HepG2 (cell line): ENCODE measurements around the gene HTRA3. TPM values are rescaled to one million over a fixed set of nuclear protein-coding genes. Genes with fewer than 3 reads are reported as not detected.

Experiments used
- ATAC-seq: fragments of 200-7000 bp; cut with Tn5 transposase; 3 replicates; pipeline ENCODE4 v1.9.1; 2020; ENCODE audit warnings: mild to moderate bottlenecking, moderate library complexity
- BruUV-seq: library from RNA; stranded (reverse); fragments of 400-500 nt; replicated peaks from 2 replicates; lab custom pipeline; 2021; lab: Mats Ljungman, UMichigan
- CTCF ChIA-PET: fragments of 300-600 bp; formaldehyde crosslinking; extraction: SDS; loops from one replicate; lab custom pipeline; 2021; ENCODE audit warnings: low total read pairs, inconsistent platforms, low intra/inter-chr PET ratio; lab: Yijun Ruan, JAX
- POLR2A ChIA-PET: fragments of 350-600 bp; sonication (Branson Sonifier 250); formaldehyde crosslinking; loops from one replicate; lab custom pipeline; 2020; ENCODE audit warnings: antibody characterized with exemption, inconsistent platforms; lab: Yijun Ruan, JAX
- DNase-seq: peaks from one replicate; pipeline ENCODE4 v3.0.0-alpha.2; 2015; ENCODE audit warnings: low spot score
- FAIRE-seq: peaks from 3 replicates; lab custom pipeline; 2011; peaks lifted over from hg19 to GRCh38; lab: Jason Lieb, UNC
- H2AFZ ChIP-seq: one replicate; pipeline ENCODE4 v1.6.1; 2011; ENCODE audit warnings: low read length, inconsistent platforms
- H3K27ac ChIP-seq: fragments of 300-600 bp; 3 replicates; pipeline ENCODE4 v1.8.0; 2011; ENCODE audit warnings: mixed run types, mild to moderate bottlenecking, mixed read lengths, low read length, inconsistent platforms; ENCODE audit not compliant: insufficient read depth; ENCODE audit errors: extremely low read length
- H3K27me3 ChIP-seq, 2 experiments: fragments of 200-600 bp in 1 of 2; 2 replicates in 1 of 2; 3 replicates in 1 of 2; pipeline versions ENCODE4 v1.6.0 to v1.8.0; 2011; ENCODE audit warnings: low read length in 2 of 2, mild to moderate bottlenecking in 2 of 2, moderate library complexity in 2 of 2, inconsistent platforms in 1 of 2; ENCODE audit not compliant: insufficient read depth in 2 of 2, control insufficient read depth in 1 of 2
- H3K36me3 ChIP-seq, 2 experiments: fragments of 200-600 bp in 1 of 2; replicated peaks in 1 of 2; 2 replicates in 1 of 2; 3 replicates in 1 of 2; pipeline versions ENCODE4 v1.5.1 to v1.8.0; 2011; ENCODE audit warnings: low read length in 2 of 2, inconsistent platforms in 1 of 2; ENCODE audit not compliant: insufficient read depth in 2 of 2, control insufficient read depth in 1 of 2
- H3K4me1 ChIP-seq: 2 replicates; pipeline ENCODE4 v1.5.1; 2012; ENCODE audit warnings: low read length, inconsistent platforms; ENCODE audit not compliant: insufficient read depth
- H3K4me2 ChIP-seq: 2 replicates; pipeline ENCODE4 v1.6.0; 2011; ENCODE audit warnings: low read depth, low read length, inconsistent platforms
- H3K4me3 ChIP-seq, 3 experiments: fragments of 200-600 bp in 1 of 3; sonication (generic), shearing (Covaris generic) in 1 of 3; replicated peaks in 1 of 3; 2 replicates each; pipeline ENCODE4 v1.5.1; 2011 to 2016; ENCODE audit warnings: low read length in 3 of 3, inconsistent platforms in 2 of 3, low read depth in 2 of 3, mild to moderate bottlenecking in 2 of 3, control low read depth in 1 of 3, mixed read lengths in 1 of 3; ENCODE audit not compliant: insufficient read depth in 1 of 3
- H3K79me2 ChIP-seq: one replicate; pipeline ENCODE4 v1.6.1; 2011; ENCODE audit warnings: low read length, inconsistent platforms; ENCODE audit not compliant: insufficient read depth
- H3K9ac ChIP-seq: 2 replicates; pipeline ENCODE4 v1.6.0; 2011; ENCODE audit warnings: mild to moderate bottlenecking, low read depth, low read length, inconsistent platforms; ENCODE audit not compliant: insufficient read depth
- H3K9me3 ChIP-seq: 2 replicates; pipeline ENCODE4 v1.5.1; 2012; ENCODE audit warnings: mild to moderate bottlenecking, low read length
- H4K20me1 ChIP-seq: 2 replicates; pipeline ENCODE4 v1.6.0; 2011; ENCODE audit warnings: inconsistent platforms, mild to moderate bottlenecking, low read length, moderate library complexity; ENCODE audit not compliant: insufficient read depth
- ATF7 ChIP-seq, 2 experiments: fragments of 450-650 bp in 1 of 2; sonication (generic) in 1 of 2; formaldehyde crosslinking in 1 of 2; IDR thresholded peaks; 2 replicates each; pipeline versions ENCODE4 v1.4.0 to v1.6.1; 2016 to 2020; ENCODE audit warnings: antibody characterized with exemption in 1 of 2, mild to moderate bottlenecking in 1 of 2, missing genetic modification reagents in 1 of 2
- CREB1 ChIP-seq, 2 experiments: fragments of 450-650 bp in 1 of 2; IDR thresholded peaks; 2 replicates each; pipeline ENCODE4 v1.6.1; 2016 to 2017; ENCODE audit warnings: control low read depth in 1 of 2, mild to moderate bottlenecking in 1 of 2, missing compliant biosample characterization in 1 of 2, missing genetic modification characterization in 1 of 2
- LCORL ChIP-seq, 2 experiments: fragments of 450-650 bp in 1 of 2; sonication (generic) in 1 of 2; formaldehyde crosslinking in 1 of 2; IDR thresholded peaks; 2 replicates each; pipeline versions ENCODE4 v1.5.0 to v1.6.1; 2017 to 2020; ENCODE audit warnings: antibody characterized with exemption in 1 of 2, missing genetic modification reagents in 1 of 2
- POLR2AphosphoS2 ChIP-seq: IDR thresholded peaks from 2 replicates; pipeline ENCODE4 v1.6.1; 2011; ENCODE audit warnings: low read depth, low read length, improper control_type of control experiment
- ZNF629 ChIP-seq: sonication (generic); formaldehyde crosslinking; conservative IDR thresholded peaks from 2 replicates; pipeline ENCODE4 v1.5.0; 2020; ENCODE audit warnings: missing genetic modification reagents
- WGBS: methylation state at CpG from one replicate; pipeline ENCODE4 v1.1.6; 2017; ENCODE audit warnings: low lambda C conversion rate; 5-methylcytosine and 5-hydroxymethylcytosine counted together
- in situ Hi-C: cut with HindIII; loops from 2 replicates; pipeline ENCODE4 v1.10.0; 2017; ENCODE audit warnings: low pct_unique_long_range_greater_than_20kb; ENCODE audit not compliant: extremely low pct_ligation_motif_present
- intact Hi-C: fragments of 100-400 bp; cut with micrococcal nuclease; formaldehyde crosslinking; loops from one replicate; pipeline ENCODE4 v1.10.0; 2022; ENCODE audit not compliant: unreplicated experiment
- polyA plus RNA-seq, 8 experiments: library from polyadenylated mRNA; depleted of rRNA in 3 of 8; stranded (reverse) in 7 of 8; unstranded in 1 of 8; fragments of >200 nt; fragmentation: Illumina TruSeq in 4 of 8; extraction: Trizol in 4 of 8; gene quantifications; 2 replicates each; pipeline versions ENCODE4 v1.2.1 to v1.2.3, GENCODE V29; 2011 to 2016; ENCODE audit warnings: low read depth in 4 of 8, missing spikeins in 1 of 8, mixed read lengths in 1 of 8; ENCODE audit not compliant: insufficient read depth in 1 of 8
- total RNA-seq, 5 experiments: library from RNA; depleted of rRNA; stranded (reverse); fragments of >200 nt; fragmentation: Illumina TruSeq; extraction: Trizol; gene quantifications; 2 replicates each; pipeline ENCODE4 v1.2.3, GENCODE V29; 2016; ENCODE audit warnings: low read depth in 1 of 5

The HTRA3 gene
- total and polyA plus RNA-seq, 2 of the 13 experiments (the other 11 are each of a cell fraction or from before 2014, with no cell fraction given), result 0.17 TPM; not detected in 1

GRCh38 chr4:8266088-8266487, 3.5 kb upstream of the HTRA3 start:
- no TSS peak for BruUV-seq
- POLR2A ChIA-PET, result no interaction called here
- Histone ChIP-seq H3K9ac (no peak overlapping the region), H4K20me1 (no peaks in the 10 kb centered on the region), H3K36me3 (no peaks in the 10 kb centered on the region), H3K27ac (no peak overlapping the region), H3K9me3 (no peaks in the 10 kb centered on the region), H3K27me3 (peaks cover 12 to 57% of the 10 kb centered on the region in 2 experiments), H3K79me2 (no peaks in the 10 kb centered on the region), H3K4me1 (peaks cover 38% of the 10 kb centered on the region), H2AFZ (no peak overlapping the region), H3K4me3 (no peak overlapping the region), H3K4me2 (no peak overlapping the region)
- TF ChIP-seq LCORL (IDR thresholded peaks at IDR 0.05) (no peak), LCORL (CRISPR knock-in tag; IDR thresholded peaks at IDR 0.05) (no peak), ZNF629 (CRISPR knock-in tag) (peak; percentile 88)
- DNase-seq (no peak), FAIRE-seq (no peak), ATAC-seq (no peak)
- in situ Hi-C loops, result loop anchor here (5.0 kb wide), 1 partner anchor 136 kb away; no protein-coding TSS in a partner anchor
- CTCF ChIA-PET, result interaction anchor here (1.8 kb wide), 1 partner anchor 137 kb away, joined by 20 read pairs; no protein-coding TSS in a partner anchor
- intact Hi-C loops, result no loop called here
- whole genome bisulfite sequencing, result 29% methylated on average over 6 of the region's 6 CpGs

GRCh38 chr4:8266508-8266907, 3.0 kb upstream of the HTRA3 start:
- Histone ChIP-seq H3K4me3 (no peak overlapping the region), H3K27ac (no peak overlapping the region), H3K4me1 (peaks cover 34% of the 10 kb centered on the region), H4K20me1 (no peaks in the 10 kb centered on the region), H3K9ac (no peak overlapping the region), H3K9me3 (no peaks in the 10 kb centered on the region), H3K36me3 (no peaks in the 10 kb centered on the region), H2AFZ (no peak overlapping the region), H3K79me2 (no peaks in the 10 kb centered on the region), H3K4me2 (no peak overlapping the region), H3K27me3 (peaks cover 11 to 57% of the 10 kb centered on the region in 2 experiments)
- FAIRE-seq, result no peak
- ATAC-seq, result no peak
- TF ChIP-seq CREB1 (IDR thresholded peaks at IDR 0.05), result 0 out of 2 replicates have a peak, but pooled peaks have one; percentile 9
- TF ChIP-seq CREB1 (CRISPR knock-in tag; IDR thresholded peaks at IDR 0.05), result no peak
- TF ChIP-seq LCORL (IDR thresholded peaks at IDR 0.05), result no peak
- TF ChIP-seq LCORL (CRISPR knock-in tag; IDR thresholded peaks at IDR 0.05), result no peak
- no peak for TF ChIP-seq POLR2AphosphoS2
- TF ChIP-seq ATF7 (IDR thresholded peaks at IDR 0.05), result peak; percentile 72
- TF ChIP-seq ATF7 (CRISPR knock-in tag; IDR thresholded peaks at IDR 0.05), result no peak
- DNase-seq, result no peak
- 16% methylated on average over 4 of the region's 8 CpGs for WGBS
- intact Hi-C loops, result no loop called here
- POLR2A ChIA-PET, result interaction anchor here (1.5 kb wide), 1 partner anchor 162 kb away, joined by 3 read pairs; no protein-coding TSS in a partner anchor
- CTCF ChIA-PET, result interaction anchor here (1.1 to 1.8 kb wide), 2 partner anchors 137 to 140 kb away, joined by 3 to 20 read pairs; no protein-coding TSS in a partner anchor
- BruUV-seq, result no TSS peak
- in situ Hi-C loops, result loop anchor here (5.0 kb wide), 1 partner anchor 136 kb away; no protein-coding TSS in a partner anchor
